Peyer's patch (tissue), 4 donors: ENCODE results near the gene AHDC1. TPM values are rescaled to one million over a fixed set of nuclear protein-coding genes. Genes with fewer than 3 reads are reported as not detected.

Source experiments
- DNase-seq, 3 donors: peaks; one replicate each; pipeline ENCODE4 v3.0.0-alpha.2; 2017 to 2019
- H3K27ac ChIP-seq, 4 donors: fragments of 200-600 bp; sonication (generic); one replicate each; pipeline ENCODE4 v1.5.1; 2016 to 2019
- H3K27me3 ChIP-seq, 2 donors: fragments of 200-600 bp; sonication (generic); one replicate each; pipeline ENCODE4 v1.5.1; 2019
- H3K36me3 ChIP-seq, 3 donors: fragments of 200-600 bp; sonication (generic); one replicate each; pipeline ENCODE4 v1.5.1; 2016 to 2019
- H3K4me1 ChIP-seq, 4 donors: fragments of 200-600 bp; sonication (generic); one replicate each; pipeline ENCODE4 v1.5.1; 2016 to 2019
- H3K4me3 ChIP-seq, 4 donors: fragments of 200-600 bp; sonication (generic); 1 replicate in 3 of 4; 2 replicates in 1 of 4; pipeline ENCODE4 v1.5.1; 2016 to 2019; ENCODE audit warnings: mild to moderate bottlenecking in 1 of 4
- H3K9me3 ChIP-seq, 4 donors: fragments of 200-600 bp; sonication (generic); one replicate each; pipeline ENCODE4 v1.5.1; 2016 to 2019; ENCODE audit warnings: mild to moderate bottlenecking in 1 of 4
- CTCF ChIP-seq, 6 experiments: fragments of 450-650 bp in 4 of 6; fragments of 200-600 bp in 2 of 6; sonication (generic) in 1 of 6; IDR thresholded peaks; one replicate each; pipeline ENCODE4 v1.5.1; 2017 to 2019; ENCODE audit warnings: antibody characterized with exemption in 6 of 6, mild to moderate bottlenecking in 3 of 6, moderate library complexity in 1 of 6
- POLR2A ChIP-seq, 2 donors: fragments of 450-650 bp; IDR thresholded peaks; one replicate each; pipeline ENCODE4 v1.5.1; 2017; ENCODE audit warnings: antibody characterized with exemption in 2 of 2, mild to moderate bottlenecking in 2 of 2, moderate library complexity in 2 of 2
- total RNA-seq, 4 donors: library from RNA; depleted of rRNA; stranded (reverse); fragments of >200 nt; gene quantifications; one replicate each; pipeline ENCODE4 v1.1.0, GENCODE V29; 2016

AHDC1 gene
- total RNA-seq, 4 donors from 2014 or later = 7.0 to 21.5 (median 12.0) TPM

- Histone ChIP-seq H3K36me3 (no peaks in the 10 kb centered on the region), H3K4me1 (peaks cover 0 to 35% (median 0%) of the 10 kb centered on the region in 4 donors), H3K27ac (peak overlapping the region in 1 of 4 donors; percentile 3), H3K9me3 (no peaks in the 10 kb centered on the region), H3K4me3 (no peak overlapping the region), H3K27me3 (no peaks in the 10 kb centered on the region)
- no peak for TF ChIP-seq POLR2A (IDR thresholded peaks at IDR 0.05)
- DNase-seq = no peak
Observed at GRCh38 chr1:27536767-27537166, 67.2 kb downstream of the AHDC1 start.

- Histone ChIP-seq H3K9me3 (no peaks in the 10 kb centered on the region), H3K4me1 (peaks cover 0 to 30% (median 0%) of the 10 kb centered on the region in 4 donors), H3K36me3 (no peaks in the 10 kb centered on the region), H3K4me3 (no peak overlapping the region), H3K27me3 (no peaks in the 10 kb centered on the region), H3K27ac (peak overlapping the region in 2 of 4 donors; percentile 5 to 31)
- no peak for DNase-seq
- TF ChIP-seq CTCF (IDR thresholded peaks at IDR 0.05) (no peak), POLR2A (IDR thresholded peaks at IDR 0.05) (no peak)
Observed at GRCh38 chr1:27536010-27536757, 67.8 kb downstream of the AHDC1 start.

- Histone ChIP-seq H3K27ac (peak overlapping the region in 1 of 4 donors; percentile 5), H3K27me3 (no peaks in the 10 kb centered on the region), H3K4me1 (peaks cover 0 to 27% (median 0%) of the 10 kb centered on the region in 4 donors), H3K36me3 (no peaks in the 10 kb centered on the region), H3K9me3 (no peaks in the 10 kb centered on the region), H3K4me3 (no peak overlapping the region)
- TF ChIP-seq CTCF (IDR thresholded peaks at IDR 0.05) = no peak
- DNase-seq = no peak
Observed at GRCh38 chr1:27535386-27535785, 68.6 kb downstream of the AHDC1 start.

- DNase-seq = no peak
- H3K36me3 ChIP-seq = no peaks in the 10 kb centered on the region
- no peak overlapping the region for H3K4me3 ChIP-seq
- TF ChIP-seq CTCF (IDR thresholded peaks at IDR 0.05) (no peak), POLR2A (IDR thresholded peaks at IDR 0.05) (no peak)
- H3K4me1 ChIP-seq = peaks cover 0 to 39% (median 12%) of the 10 kb centered on the region in 4 donors
- H3K27ac ChIP-seq = no peak overlapping the region
- H3K27me3 ChIP-seq = no peaks in the 10 kb centered on the region
- no peaks in the 10 kb centered on the region for H3K9me3 ChIP-seq
Observed at GRCh38 chr1:27531959-27532685, 71.8 kb downstream of the AHDC1 start.

GRCh38 chr1:27530192-27530591, 73.8 kb downstream of the AHDC1 start:
- no peak for TF ChIP-seq POLR2A (IDR thresholded peaks at IDR 0.05)

GRCh38 chr1:27529704-27530018, 74.3 kb downstream of the AHDC1 start:
- TF ChIP-seq POLR2A (IDR thresholded peaks at IDR 0.05) (no peak), CTCF (IDR thresholded peaks at IDR 0.05) (no peak)
- Histone ChIP-seq H3K36me3 (no peaks in the 10 kb centered on the region), H3K27ac (peak overlapping the region; percentile 47 to 83 (median 66)), H3K4me3 (no peak overlapping the region), H3K4me1 (peaks cover 4 to 48% (median 31%) of the 10 kb centered on the region in 4 donors), H3K9me3 (no peaks in the 10 kb centered on the region), H3K27me3 (no peaks in the 10 kb centered on the region)
- no peak for DNase-seq

More at GRCh38 chr1:27530192-27530591, 73.8 kb downstream of the AHDC1 start:
- H3K4me3 ChIP-seq = no peak overlapping the region
- H3K27me3 ChIP-seq = no peaks in the 10 kb centered on the region
- no peak for DNase-seq
- no peaks in the 10 kb centered on the region for H3K9me3 ChIP-seq
- peaks cover 4 to 42% (median 29%) of the 10 kb centered on the region in 4 donors for H3K4me1 ChIP-seq
- no peak overlapping the region for H3K27ac ChIP-seq
- no peaks in the 10 kb centered on the region for H3K36me3 ChIP-seq
